ENCODE measurements around the gene MRPS34.

MRPS34 gene

DNA sequence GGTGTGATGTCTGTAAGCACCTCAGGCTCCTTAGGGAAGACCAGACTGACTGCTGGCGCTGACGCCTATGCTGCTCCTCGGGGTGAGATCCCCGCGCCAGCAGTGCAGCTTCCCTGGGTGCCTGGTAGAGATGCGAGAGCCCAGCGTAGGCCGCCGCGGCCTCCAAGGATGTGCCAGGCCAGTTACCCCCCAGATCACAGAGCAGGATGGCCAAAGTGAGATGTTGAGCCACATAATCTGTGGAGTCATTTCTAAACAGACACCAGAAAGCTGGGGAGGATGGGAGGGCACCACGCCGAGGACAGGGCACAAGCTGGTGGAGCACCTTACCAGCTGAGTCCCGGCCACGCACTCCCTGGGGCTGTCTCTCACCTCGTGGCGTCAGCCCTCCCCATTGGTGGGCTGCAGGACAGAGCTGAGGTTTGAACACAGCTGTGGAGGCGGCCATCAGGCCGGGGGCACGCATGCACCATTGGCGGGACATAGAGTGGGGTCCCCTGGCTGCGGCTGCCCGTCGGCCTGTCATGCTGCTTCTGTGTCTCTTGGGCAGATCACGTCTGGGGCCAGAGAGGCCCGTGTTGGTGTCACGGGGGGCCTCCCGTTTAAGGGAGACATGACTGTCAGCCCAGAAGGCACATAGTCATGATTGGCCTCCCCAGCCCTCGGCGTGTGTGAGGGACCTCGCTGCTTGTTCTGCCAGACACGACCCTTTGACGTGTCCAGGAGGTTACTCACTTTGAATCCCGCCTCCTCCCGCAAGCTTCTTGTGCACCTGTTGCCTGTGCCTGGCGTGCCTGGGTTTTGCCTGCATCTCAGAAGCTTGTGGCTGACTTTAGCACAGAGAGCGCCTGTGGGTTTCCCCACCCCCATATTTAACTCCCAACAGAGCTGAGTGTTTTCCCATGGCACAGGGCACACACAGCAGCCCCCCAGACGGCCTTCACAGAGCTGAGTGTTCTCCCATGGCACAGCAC is 45.0 kb downstream of the MRPS34 start:
- in situ Hi-C loops (cut with HindIII; ENCODE audit: low pct_unique_long_range_greater_than_20kb, low sequenced_read_pairs) = no loop called here
- no peak for TF ChIP-seq JUND (IDR thresholded peaks at IDR 0.05; ENCODE audit: low read depth)
- no peak for DNase-seq (ENCODE audit: low read depth in 1 of 2, low spot score in 1 of 2)

DNA sequence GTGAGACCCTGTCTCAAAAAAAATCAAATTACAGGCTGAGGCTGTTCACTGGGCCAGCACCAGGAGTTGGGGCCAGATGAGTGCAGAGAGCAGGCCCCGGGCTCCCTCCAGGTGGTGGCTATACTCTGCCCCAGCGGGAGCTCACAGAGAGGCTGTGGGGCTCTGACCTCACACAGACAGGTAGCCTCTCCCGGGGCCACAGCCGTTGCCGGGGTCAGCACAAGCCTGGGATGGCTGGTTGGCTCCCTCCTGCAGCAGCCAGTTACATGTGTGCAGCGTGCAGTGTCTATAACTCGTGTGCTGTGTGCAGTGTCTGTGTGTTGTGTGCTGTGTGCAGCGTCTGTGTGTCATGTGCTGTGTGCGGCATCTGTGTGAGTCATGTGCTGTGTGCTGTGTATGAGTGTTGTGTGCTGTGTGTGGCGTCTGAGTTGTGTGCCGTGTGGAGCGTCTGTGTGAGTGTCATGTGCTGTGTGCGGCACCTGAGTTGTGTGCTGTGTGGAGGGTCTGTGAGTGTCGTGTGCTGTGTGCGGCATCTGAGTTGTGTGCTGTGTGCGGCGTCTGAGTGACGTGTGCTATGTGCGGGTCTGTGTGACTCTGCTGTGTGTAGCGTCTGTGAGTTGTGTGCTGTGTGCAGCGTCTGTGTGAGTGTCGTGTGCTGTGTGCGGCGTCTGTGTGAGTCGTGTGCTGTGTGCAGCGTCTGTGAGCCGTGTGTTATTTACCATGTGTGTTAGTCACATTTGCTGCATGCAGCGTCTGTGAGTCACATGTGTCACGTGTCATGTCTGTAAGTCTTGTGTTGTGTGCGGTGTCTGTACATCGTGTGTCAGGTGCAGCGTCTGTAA is 46.1 kb downstream of the MRPS34 start:
- no peak for DNase-seq (ENCODE audit: low read depth in 1 of 2, low spot score in 1 of 2)
- in situ Hi-C loops (cut with HindIII; ENCODE audit: low pct_unique_long_range_greater_than_20kb, low sequenced_read_pairs) = no loop called here

DNA sequence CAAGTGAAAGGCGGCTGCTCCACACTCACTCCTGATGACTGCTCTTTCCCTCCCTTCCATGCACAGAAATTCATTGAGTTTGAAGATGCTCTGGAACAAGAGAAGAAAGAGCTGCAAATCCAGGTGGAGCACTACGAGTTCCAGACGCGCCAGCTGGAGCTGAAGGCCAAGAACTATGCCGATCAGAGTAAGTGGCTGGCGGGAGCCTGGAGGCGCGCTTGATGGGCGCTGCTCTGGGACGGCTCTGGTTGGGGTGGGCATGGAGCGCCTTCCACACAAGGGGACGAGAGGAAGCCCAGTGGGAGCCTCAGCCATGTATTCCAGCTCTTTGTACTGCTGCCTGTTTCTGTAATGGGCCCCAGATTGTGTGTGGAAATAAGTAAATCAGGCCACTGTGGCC is 48.4 kb downstream of the MRPS34 start:
- no peak for TF ChIP-seq JUND (IDR thresholded peaks at IDR 0.05; ENCODE audit: low read depth)
- no peak for DNase-seq (ENCODE audit: low read depth in 1 of 2, low spot score in 1 of 2)
- in situ Hi-C loops (cut with HindIII; ENCODE audit: low pct_unique_long_range_greater_than_20kb, low sequenced_read_pairs) = no loop called here

More for the DNA sequence above, 46.1 kb downstream of the MRPS34 start:
- no peak for TF ChIP-seq JUND (IDR thresholded peaks at IDR 0.05; ENCODE audit: low read depth)

DNA sequence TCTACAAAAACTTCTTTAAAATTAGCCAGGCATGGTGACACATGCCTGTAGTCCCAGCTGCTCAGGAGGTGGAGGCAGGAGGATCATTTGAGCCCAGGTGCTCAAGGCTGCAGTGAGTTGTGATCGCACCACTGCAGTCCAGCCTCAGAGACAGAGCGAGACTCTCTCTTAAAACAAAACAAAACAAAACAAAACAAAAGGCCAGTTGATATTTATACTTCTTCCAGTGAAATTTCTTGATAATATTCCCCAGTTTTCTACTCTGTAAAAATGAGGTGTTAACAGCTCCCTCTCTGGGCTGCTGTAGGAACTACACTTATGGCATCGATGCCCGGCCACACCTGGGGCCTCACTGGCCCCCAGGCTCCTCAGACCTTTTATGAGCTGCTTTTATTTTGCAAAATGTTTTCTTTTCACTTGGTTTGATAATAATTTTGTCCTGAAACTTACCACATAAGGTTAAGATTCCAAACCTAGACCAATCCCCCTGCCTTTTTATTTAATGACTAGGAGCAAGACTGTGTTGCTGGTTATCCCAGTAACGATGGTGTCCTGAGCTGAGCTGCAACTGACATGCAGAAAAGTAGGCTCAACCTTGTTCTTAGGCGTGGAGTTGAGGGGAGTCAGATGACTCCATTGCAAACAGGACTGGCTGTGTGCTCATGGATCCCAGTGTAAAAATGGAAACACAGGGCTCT is 49.3 kb downstream of the MRPS34 start:
- no peak for TF ChIP-seq JUND (IDR thresholded peaks at IDR 0.05; ENCODE audit: low read depth)
- DNase-seq (ENCODE audit: low read depth in 1 of 2, low spot score in 1 of 2) = peak; percentile 50 to 55
- in situ Hi-C loops (cut with HindIII; ENCODE audit: low pct_unique_long_range_greater_than_20kb, low sequenced_read_pairs) = no loop called here

Data from T47D (cell line).